ENCODE measurements around the gene ZDHHC14. TPM values are rescaled to one million over a fixed set of nuclear protein-coding genes. Genes with fewer than 3 reads are reported as not detected.
A peak's percentile ranks its signal among the peaks of the same experiment; 100 is the strongest.

ZDHHC14 gene
- total RNA-seq, 4 donors from 2014 or later = 6.2 to 20.6 (median 15.1) TPM

DNA sequence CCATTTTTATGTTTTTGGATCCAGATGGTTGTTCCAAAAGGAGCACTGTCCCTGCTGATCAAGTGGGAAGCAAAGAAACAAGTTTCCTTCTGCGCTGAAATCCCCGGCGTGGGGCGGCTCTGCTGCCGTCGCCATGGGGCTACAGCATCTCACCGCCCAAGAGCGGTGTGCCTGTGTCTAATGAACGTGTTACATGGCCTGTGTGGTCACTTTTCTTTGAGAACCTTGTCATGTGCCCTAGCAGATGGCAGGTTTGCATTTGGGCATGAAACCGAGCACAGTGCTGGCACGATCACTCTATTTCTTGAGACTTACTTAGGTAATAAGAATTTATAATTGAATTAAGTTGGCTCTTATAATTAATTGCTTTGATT lies 51.9 kb downstream of the ZDHHC14 start:
- DNase-seq = no peak
- Histone ChIP-seq H3K36me3 (no peaks in the 10 kb centered on the region), H3K9me3 (no peaks in the 10 kb centered on the region), H3K4me1 (peaks cover 0 to 6% of the 10 kb centered on the region in 2 donors), H3K27ac (no peak overlapping the region), H3K4me3 (replicated peaks in 1 of 3) (no peak overlapping the region), H3K27me3 (no peaks in the 10 kb centered on the region)
- intact Hi-C loops (cut with DNase I) = no loop called here
- 95 to 96% methylated on average over 11 of the region's 11 CpGs for WGBS, 2 donors
- TF ChIP-seq POLR2A (IDR thresholded peaks at IDR 0.05) (no peak), CTCF (IDR thresholded peaks at IDR 0.05) (no peak)

GRCh38 chr6:157433678-157434081 lies 52.7 kb downstream of the ZDHHC14 start:
- H3K9me3 ChIP-seq = no peaks in the 10 kb centered on the region
- no peak overlapping the region for H3K4me3 ChIP-seq (replicated peaks in 1 of 3)
- 94 to 96% methylated on average over 3 of the region's 3 CpGs for WGBS, 2 donors
- H3K36me3 ChIP-seq = no peaks in the 10 kb centered on the region
- TF ChIP-seq CTCF (IDR thresholded peaks at IDR 0.05) (no peak), POLR2A (IDR thresholded peaks at IDR 0.05) (no peak)
- H3K27me3 ChIP-seq = no peaks in the 10 kb centered on the region
- no peak overlapping the region for H3K27ac ChIP-seq
- no peak for DNase-seq
- H3K4me1 ChIP-seq = no peaks in the 10 kb centered on the region
- intact Hi-C loops (cut with DNase I) = no loop called here

DNA sequence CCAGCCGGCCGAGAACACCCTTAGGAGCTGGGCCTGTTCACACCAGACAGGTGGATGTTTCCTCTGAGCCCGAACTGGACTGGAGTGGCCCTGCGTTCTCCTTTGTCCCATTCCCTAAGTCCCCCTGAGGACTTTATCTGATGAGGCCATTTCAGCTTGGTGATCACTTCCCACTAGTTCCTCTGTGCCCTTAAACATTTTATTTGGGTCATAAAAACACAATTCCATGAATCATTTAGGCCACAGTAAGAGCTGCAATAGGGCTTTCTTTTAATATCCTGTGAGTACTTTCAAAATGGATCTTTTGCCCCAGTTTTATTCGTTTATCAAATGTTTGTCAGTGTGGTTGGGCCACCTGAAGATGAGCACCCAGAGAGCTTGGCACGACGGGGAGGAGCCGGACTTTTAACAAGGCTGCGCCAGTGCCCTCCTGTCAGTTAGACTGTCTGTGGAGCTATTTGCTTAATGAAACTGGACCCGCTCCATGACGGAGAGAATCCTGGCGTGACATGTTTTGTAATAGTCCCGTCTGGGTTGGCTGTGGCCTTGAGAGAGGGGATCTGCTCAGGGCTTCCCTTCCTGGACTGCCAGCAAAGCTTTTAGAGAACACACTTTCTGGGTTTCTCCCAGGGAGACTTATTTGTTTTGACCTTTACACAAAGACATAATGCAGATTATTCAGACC lies 53.5 kb downstream of the ZDHHC14 start:
- 75 to 84% methylated on average over 13 of the region's 13 CpGs for WGBS, 2 donors
- Histone ChIP-seq H3K27ac (peak overlapping the region in 1 of 3 donors; percentile 40), H3K27me3 (no peaks in the 10 kb centered on the region), H3K9me3 (no peaks in the 10 kb centered on the region), H3K4me3 (replicated peaks in 1 of 3) (no peak overlapping the region), H3K4me1 (no peaks in the 10 kb centered on the region), H3K36me3 (no peaks in the 10 kb centered on the region)
- TF ChIP-seq POLR2A (IDR thresholded peaks at IDR 0.05) = no peak
- TF ChIP-seq CTCF (IDR thresholded peaks at IDR 0.05) = no peak
- peak in 1 of 2 donors; percentile 13 for DNase-seq
- intact Hi-C loops (cut with DNase I) = no loop called here

DNA sequence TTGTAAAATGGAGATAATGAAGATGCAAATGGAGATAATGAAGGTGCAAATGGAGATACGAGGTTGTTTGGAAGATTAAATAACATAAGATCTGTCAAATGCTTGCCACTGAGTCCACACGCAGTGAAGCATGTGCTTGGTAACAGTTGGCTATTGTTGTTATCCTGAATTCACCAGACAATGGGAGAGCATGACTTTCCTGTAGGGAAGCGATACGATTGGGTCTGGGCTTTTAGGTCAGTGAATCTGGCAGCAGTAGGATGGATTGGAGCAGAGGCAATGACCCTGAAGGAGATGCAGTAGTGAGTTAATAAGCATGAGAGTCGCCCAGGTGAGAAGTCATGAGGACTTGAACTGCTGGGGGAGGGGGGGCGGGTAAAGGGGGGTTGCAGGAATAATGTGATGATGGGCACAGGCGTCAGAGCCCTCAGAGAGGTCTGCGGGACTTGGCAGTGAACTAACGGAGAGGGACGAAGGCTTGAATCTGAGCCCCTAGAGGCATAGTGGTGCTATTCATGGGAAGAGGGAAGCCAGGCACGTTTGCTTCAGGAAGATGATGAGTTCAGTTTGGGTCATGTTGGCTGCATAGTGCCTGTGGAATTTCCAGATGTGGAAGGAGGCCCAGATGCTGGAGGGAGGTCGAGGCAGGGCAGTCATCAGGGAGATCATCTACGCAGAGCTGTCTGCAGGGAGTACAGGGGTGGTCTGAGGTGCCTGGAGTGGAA lies 55.4 kb downstream of the ZDHHC14 start:
- no peak for TF ChIP-seq CTCF (IDR thresholded peaks at IDR 0.05)
- no peak for TF ChIP-seq POLR2A (IDR thresholded peaks at IDR 0.05)
- Histone ChIP-seq H3K4me3 (replicated peaks in 1 of 3) (no peak overlapping the region), H3K27ac (no peak overlapping the region), H3K36me3 (no peaks in the 10 kb centered on the region), H3K4me1 (no peaks in the 10 kb centered on the region), H3K9me3 (no peaks in the 10 kb centered on the region), H3K27me3 (no peaks in the 10 kb centered on the region)
- intact Hi-C loops (cut with DNase I) = no loop called here
- DNase-seq = no peak
- 58 to 65% methylated on average over 13 of the region's 13 CpGs for WGBS, 2 donors

- intact Hi-C loops (cut with DNase I) = no loop called here
- Histone ChIP-seq H3K27me3 (no peaks in the 10 kb centered on the region), H3K9me3 (no peaks in the 10 kb centered on the region), H3K4me1 (no peaks in the 10 kb centered on the region), H3K36me3 (no peaks in the 10 kb centered on the region), H3K4me3 (replicated peaks in 1 of 3) (no peak overlapping the region), H3K27ac (no peak overlapping the region)
- TF ChIP-seq POLR2A (IDR thresholded peaks at IDR 0.05) = no peak
- no peak for TF ChIP-seq CTCF (IDR thresholded peaks at IDR 0.05)
- 74 to 79% methylated on average over 4 of the region's 4 CpGs for WGBS, 2 donors
- no peak for DNase-seq
Measured at GRCh38 chr6:157436944-157437336, 56.0 kb downstream of the ZDHHC14 start.

Data from thyroid gland (tissue), 4 donors.